Thyroid gland (tissue), 4 donors: ENCODE measurements around the gene NIBAN1. TPM values are rescaled to one million over a fixed set of nuclear protein-coding genes. Genes with fewer than 3 reads are reported as not detected.

Source experiments
- DNase-seq, 2 donors: peaks; one replicate each; pipeline ENCODE4 v3.0.0-alpha.2; 2019
- H3K27ac ChIP-seq, 3 donors: fragments of 200-600 bp; sonication (generic); 1 replicate in 2 of 3; 2 replicates in 1 of 3; pipeline ENCODE4 v1.5.1; 2016 to 2019; ENCODE audit warnings: mild to moderate bottlenecking in 1 of 3, moderate library complexity in 1 of 3
- H3K27me3 ChIP-seq: fragments of 200-600 bp; sonication (generic); one replicate; pipeline ENCODE4 v1.5.1; 2019
- H3K36me3 ChIP-seq, 2 donors: fragments of 200-600 bp; sonication (generic); one replicate each; pipeline ENCODE4 v1.5.1; 2016 to 2019
- H3K4me1 ChIP-seq, 2 donors: fragments of 200-600 bp; sonication (generic); one replicate each; pipeline ENCODE4 v1.5.1; 2017 to 2019
- H3K4me3 ChIP-seq, 3 donors: fragments of 200-600 bp; sonication (generic); replicated peaks in 1 of 3; 1 replicate in 2 of 3; 2 replicates in 1 of 3; pipeline ENCODE4 v1.5.1; 2016; ENCODE audit warnings: mild to moderate bottlenecking in 1 of 3
- H3K9me3 ChIP-seq: fragments of 200-600 bp; sonication (generic); one replicate; pipeline ENCODE4 v1.5.1; 2017
- CTCF ChIP-seq, 6 experiments: fragments of 200-600 bp in 3 of 6; fragments of 450-650 bp in 3 of 6; sonication (generic) in 3 of 6; IDR thresholded peaks; one replicate each; pipeline ENCODE4 v1.5.1; 2016 to 2019; ENCODE audit warnings: antibody characterized with exemption in 6 of 6, mild to moderate bottlenecking in 2 of 6, inconsistent platforms in 1 of 6, moderate library complexity in 1 of 6
- POLR2A ChIP-seq, 2 donors: fragments of 450-650 bp; IDR thresholded peaks; one replicate each; pipeline ENCODE4 v1.6.1; 2017; ENCODE audit warnings: antibody characterized with exemption in 2 of 2, mild to moderate bottlenecking in 2 of 2, moderate library complexity in 1 of 2
- WGBS, 2 donors: methylation state at CpG; one replicate each; pipeline ENCODE4 v1.1.5; 2017; 5-methylcytosine and 5-hydroxymethylcytosine counted together
- intact Hi-C: fragments of 100-400 bp; cut with DNase I; formaldehyde crosslinking; loops from one replicate; pipeline ENCODE4 v1.15.1; 2023
- total RNA-seq, 4 donors: library from RNA; depleted of rRNA; stranded (reverse); fragments of >200 nt; gene quantifications; one replicate each; pipeline ENCODE4 v1.2.3, GENCODE V29; 2016

NIBAN1 gene
- total RNA-seq, 4 donors from 2014 or later = 6.9 to 13.2 (median 10.2) TPM

GRCh38 chr1:184956999-184957700, 17.2 kb downstream of the NIBAN1 start:
- TF ChIP-seq CTCF (IDR thresholded peaks at IDR 0.05) (no peak), POLR2A (IDR thresholded peaks at IDR 0.05) (no peak)
- Histone ChIP-seq H3K9me3 (no peaks in the 10 kb centered on the region), H3K27me3 (no peaks in the 10 kb centered on the region), H3K27ac (no peak overlapping the region), H3K36me3 (no peaks in the 10 kb centered on the region), H3K4me1 (no peaks in the 10 kb centered on the region), H3K4me3 (no peak overlapping the region)
- intact Hi-C loops = no loop called here
- no peak for DNase-seq
- WGBS, 2 donors = 90 to 91% methylated on average over 4 of the region's 4 CpGs

GRCh38 chr1:184954232-184954995, 19.9 kb downstream of the NIBAN1 start:
- TF ChIP-seq CTCF (IDR thresholded peaks at IDR 0.05) = no peak
- TF ChIP-seq POLR2A (IDR thresholded peaks at IDR 0.05) = no peak
- no peak for DNase-seq
- 73 to 76% methylated on average over 4 of the region's 4 CpGs for WGBS, 2 donors
- intact Hi-C loops = no loop called here
- Histone ChIP-seq H3K27me3 (no peaks in the 10 kb centered on the region), H3K9me3 (no peaks in the 10 kb centered on the region), H3K36me3 (no peaks in the 10 kb centered on the region), H3K4me3 (no peak overlapping the region), H3K4me1 (no peaks in the 10 kb centered on the region), H3K27ac (no peak overlapping the region)

DNA sequence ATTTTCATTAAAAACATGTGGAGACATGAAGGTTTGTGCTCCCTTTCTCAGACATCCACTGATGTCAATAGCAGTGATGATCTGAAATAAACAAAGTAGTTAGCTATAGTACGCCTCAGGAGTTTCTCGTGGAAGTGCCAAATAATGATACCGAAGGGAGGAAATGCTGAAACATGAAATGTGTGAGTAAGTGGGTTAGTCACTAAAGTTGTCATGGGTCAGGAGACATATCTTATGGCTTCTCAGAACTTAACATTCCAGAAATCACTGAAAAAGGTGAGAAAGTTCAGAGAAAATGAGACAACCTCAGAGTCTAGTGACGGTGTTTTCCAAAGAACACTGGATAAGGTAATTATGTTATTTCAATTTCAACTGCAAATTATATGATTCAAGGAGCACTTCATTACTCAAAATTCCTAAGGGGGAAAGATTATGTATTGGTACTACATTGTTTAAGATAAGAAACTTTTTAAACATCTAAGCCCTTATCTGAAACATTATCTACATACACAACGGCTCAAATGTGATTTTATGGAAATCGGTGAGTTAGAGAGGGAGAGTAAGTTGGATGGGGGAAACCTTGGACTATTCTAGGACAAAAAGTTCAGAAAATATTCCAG, 20.6 kb downstream of the NIBAN1 start:
- Histone ChIP-seq H3K4me3 (no peak overlapping the region), H3K27ac (no peak overlapping the region), H3K27me3 (no peaks in the 10 kb centered on the region), H3K4me1 (no peaks in the 10 kb centered on the region), H3K9me3 (no peaks in the 10 kb centered on the region), H3K36me3 (no peaks in the 10 kb centered on the region)
- intact Hi-C loops = no loop called here
- 68% methylated on average over 6 of the region's 6 CpGs for WGBS, 2 donors
- DNase-seq = no peak
- TF ChIP-seq CTCF (IDR thresholded peaks at IDR 0.05) (no peak), POLR2A (IDR thresholded peaks at IDR 0.05) (no peak)

GRCh38 chr1:184952428-184952827, 21.9 kb downstream of the NIBAN1 start:
- intact Hi-C loops = no loop called here
- H3K4me1 ChIP-seq = peaks cover 0 to 2% of the 10 kb centered on the region in 2 donors
- DNase-seq = no peak
- TF ChIP-seq POLR2A (IDR thresholded peaks at IDR 0.05) = no peak
- no peak for TF ChIP-seq CTCF (IDR thresholded peaks at IDR 0.05)
- no peaks in the 10 kb centered on the region for H3K9me3 ChIP-seq
- no peaks in the 10 kb centered on the region for H3K27me3 ChIP-seq
- 83 to 90% methylated on average over 4 of the region's 4 CpGs for WGBS, 2 donors
- H3K36me3 ChIP-seq = no peaks in the 10 kb centered on the region
- no peak overlapping the region for H3K27ac ChIP-seq
- no peak overlapping the region for H3K4me3 ChIP-seq

- intact Hi-C loops = no loop called here
- H3K36me3 ChIP-seq = no peaks in the 10 kb centered on the region
- no peak overlapping the region for H3K4me3 ChIP-seq
- H3K27ac ChIP-seq = no peak overlapping the region
- no peak for DNase-seq
- no peaks in the 10 kb centered on the region for H3K9me3 ChIP-seq
- peaks cover 0 to 3% of the 10 kb centered on the region in 2 donors for H3K4me1 ChIP-seq
- no peak for TF ChIP-seq POLR2A (IDR thresholded peaks at IDR 0.05)
- TF ChIP-seq CTCF (IDR thresholded peaks at IDR 0.05) = no peak
- H3K27me3 ChIP-seq = no peaks in the 10 kb centered on the region
- 95 to 96% methylated on average over 3 of the region's 3 CpGs for WGBS, 2 donors
These were observed 22.5 kb downstream of the NIBAN1 start for GRCh38 chr1:184951788-184952187.
